ENCODE measurements around the gene ZGLP1. TPM values are rescaled to one million over a fixed set of nuclear protein-coding genes. Genes with fewer than 3 reads are reported as not detected.

ZGLP1 gene
- total RNA-seq, 1 donor from 2014 or later: 3.4 TPM

- DNase-seq (ENCODE audit: low read depth): no peak
- no peaks in the 10 kb centered on the region for H3K36me3 ChIP-seq (ENCODE audit: insufficient read depth, low read length)
- no peaks in the 10 kb centered on the region for H3K4me1 ChIP-seq (ENCODE audit: insufficient read depth, low read length)
- H2AFZ ChIP-seq (ENCODE audit: low read depth, low read length): no peak overlapping the region
- H3K27me3 ChIP-seq (ENCODE audit: insufficient read depth, low read length): peaks cover 4% of the 10 kb centered on the region
- no peak overlapping the region for H3K9ac ChIP-seq (ENCODE audit: low read length)
- Mint-ChIP-seq H3K4me1 (ENCODE audit: low read depth, unreplicated experiment) (no peaks in the 10 kb centered on the region), H3K27ac (ENCODE audit: unreplicated experiment) (no peak overlapping the region), H3K9me3 (ENCODE audit: unreplicated experiment) (no peaks in the 10 kb centered on the region), H3K36me3 (ENCODE audit: low read depth, unreplicated experiment) (no peaks in the 10 kb centered on the region), H3K27me3 (ENCODE audit: low read depth, unreplicated experiment) (peaks cover 23% of the 10 kb centered on the region), H3K4me3 (ENCODE audit: unreplicated experiment) (no peak overlapping the region)
- no peaks in the 10 kb centered on the region for H3K79me2 ChIP-seq (ENCODE audit: insufficient read depth, low read length)
- no peak for FAIRE-seq
- TF ChIP-seq CTCF (IDR thresholded peaks at IDR 0.05; ENCODE audit: insufficient read depth, low read depth, low read length): no peak
- TF ChIP-seq EZH2 (IDR thresholded peaks at IDR 0.05; ENCODE audit: insufficient read depth, low read length): no peak
- no peak overlapping the region for H3K27ac ChIP-seq (ENCODE audit: low read depth, low read length)
- no peaks in the 10 kb centered on the region for H3K9me3 ChIP-seq (ENCODE audit: insufficient read depth, low read depth, low read length)
- H4K20me1 ChIP-seq (ENCODE audit: insufficient read depth, low read length): no peaks in the 10 kb centered on the region
- no peak overlapping the region for H3K4me2 ChIP-seq (ENCODE audit: low read length)
- no peak overlapping the region for H3K4me3 ChIP-seq (ENCODE audit: insufficient read depth, low read depth, low read length)
These were observed 31.6 kb downstream of the ZGLP1 start for GRCh38 chr19:10277795-10278589.

GRCh38 chr19:10274589-10274988 lies 35.0 kb downstream of the ZGLP1 start:
- FAIRE-seq (no peak), DNase-seq (ENCODE audit: low read depth) (no peak)

More at GRCh38 chr19:10274589-10274988, 35.0 kb downstream of the ZGLP1 start:
- Mint-ChIP-seq H3K27ac (ENCODE audit: unreplicated experiment) (no peak overlapping the region), H3K9me3 (ENCODE audit: unreplicated experiment) (no peaks in the 10 kb centered on the region), H3K27me3 (ENCODE audit: low read depth, unreplicated experiment) (peaks cover 29% of the 10 kb centered on the region), H3K4me1 (ENCODE audit: low read depth, unreplicated experiment) (no peaks in the 10 kb centered on the region), H3K4me3 (ENCODE audit: unreplicated experiment) (no peak overlapping the region), H3K36me3 (ENCODE audit: low read depth, unreplicated experiment) (no peaks in the 10 kb centered on the region)
- no peak overlapping the region for H3K27ac ChIP-seq (ENCODE audit: low read depth, low read length)
- TF ChIP-seq CTCF (IDR thresholded peaks at IDR 0.05; ENCODE audit: insufficient read depth, low read depth, low read length) (no peak), EZH2 (IDR thresholded peaks at IDR 0.05; ENCODE audit: insufficient read depth, low read length) (no peak)
- peaks cover 11% of the 10 kb centered on the region for H3K4me1 ChIP-seq (ENCODE audit: insufficient read depth, low read length)
- H3K36me3 ChIP-seq (ENCODE audit: insufficient read depth, low read length): no peaks in the 10 kb centered on the region
- H4K20me1 ChIP-seq (ENCODE audit: insufficient read depth, low read length): no peaks in the 10 kb centered on the region
- no peaks in the 10 kb centered on the region for H3K9me3 ChIP-seq (ENCODE audit: insufficient read depth, low read depth, low read length)
- H2AFZ ChIP-seq (ENCODE audit: low read depth, low read length): no peak overlapping the region
- H3K9ac ChIP-seq (ENCODE audit: low read length): no peak overlapping the region
- no peaks in the 10 kb centered on the region for H3K79me2 ChIP-seq (ENCODE audit: insufficient read depth, low read length)
- H3K4me3 ChIP-seq (ENCODE audit: insufficient read depth, low read depth, low read length): no peak overlapping the region
- H3K4me2 ChIP-seq (ENCODE audit: low read length): no peak overlapping the region
- peaks cover 13% of the 10 kb centered on the region for H3K27me3 ChIP-seq (ENCODE audit: insufficient read depth, low read length)

Measured in astrocyte (in vitro differentiated cells and primary cell).